Activated CD8-positive, alpha-beta memory T cell treated with anti-CD3 and anti-CD28 coated beads for 24 hours (primary cell): ENCODE results near the gene APEX1.
A peak's percentile ranks its signal among the peaks of the same experiment; 100 is the strongest.

Source experiments
- DNase-seq: peaks from one replicate; pipeline ENCODE4 v3.0.0-alpha.2; 2020

Gene APEX1

DNA sequence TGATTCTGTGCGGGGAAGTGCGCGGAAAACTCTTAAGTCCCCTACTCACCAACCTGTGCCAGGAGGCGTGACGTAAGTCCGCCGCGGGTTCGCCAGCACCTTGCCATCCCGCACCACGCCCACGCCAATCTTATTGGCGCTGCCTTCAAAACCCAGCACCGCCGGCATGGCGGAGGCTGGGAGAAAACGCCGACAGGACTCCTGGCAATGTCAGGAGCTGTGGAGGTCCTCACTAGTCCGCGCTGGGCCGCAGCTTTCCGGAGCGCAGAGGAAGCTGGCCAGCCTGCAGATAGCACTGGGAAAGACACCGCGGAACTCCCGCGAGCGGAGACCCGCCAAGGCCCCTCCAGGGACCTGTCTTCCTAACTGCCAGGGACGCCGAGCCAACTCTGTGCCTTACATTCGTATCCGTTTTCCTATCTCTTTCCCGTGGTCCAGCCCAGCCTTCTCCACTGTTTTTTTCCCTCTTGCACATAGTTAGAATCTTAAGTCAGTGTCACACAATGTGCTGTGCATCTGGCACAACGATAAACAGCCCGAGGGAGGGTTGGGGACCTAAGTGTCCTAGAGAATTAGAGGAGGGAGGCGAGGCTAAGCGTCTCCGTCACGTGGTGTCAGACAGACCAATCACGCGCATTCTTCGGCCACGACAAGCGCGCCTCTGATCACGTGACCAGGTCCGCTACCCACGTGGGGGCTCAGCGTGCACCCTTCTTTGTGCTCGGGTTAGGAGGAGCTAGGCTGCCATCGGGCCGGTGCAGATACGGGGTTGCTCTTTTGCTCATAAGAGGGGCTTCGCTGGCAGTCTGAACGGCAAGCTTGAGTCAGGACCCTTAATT lies at the start of gene APEX1, which contains the start of gene OSGEP:
Gene APEX1 (plus strand): TSS at position 711 of the 839 bp plus-strand sequence. CDS start 420 bp downstream, outside the sequence.
Gene OSGEP (minus strand): TSS at position 297 of the 839 bp plus-strand sequence. CDS start 129 bp downstream, at position 168.
- DNase-seq: peak; percentile 98

DNA sequence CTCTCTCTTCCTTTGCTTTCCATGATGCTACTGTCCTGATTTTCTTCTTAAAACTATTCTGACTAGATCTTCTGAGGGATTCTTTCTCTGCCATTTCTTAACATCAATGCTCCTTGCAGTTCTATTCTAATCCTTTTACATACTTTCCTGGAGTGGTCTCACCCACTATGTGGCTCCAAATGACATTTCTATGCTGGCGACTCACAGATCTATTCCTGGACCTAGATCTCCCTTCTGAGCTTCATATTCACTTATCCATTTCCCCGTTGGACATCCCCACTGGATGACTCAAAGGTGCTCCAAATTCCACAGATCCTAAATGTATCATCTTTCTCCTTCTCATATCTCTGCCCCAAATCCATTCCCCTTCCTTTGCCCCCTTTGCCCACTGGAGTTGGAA lies 45.8 kb upstream of the APEX1 start:
- no peak for DNase-seq

DNA sequence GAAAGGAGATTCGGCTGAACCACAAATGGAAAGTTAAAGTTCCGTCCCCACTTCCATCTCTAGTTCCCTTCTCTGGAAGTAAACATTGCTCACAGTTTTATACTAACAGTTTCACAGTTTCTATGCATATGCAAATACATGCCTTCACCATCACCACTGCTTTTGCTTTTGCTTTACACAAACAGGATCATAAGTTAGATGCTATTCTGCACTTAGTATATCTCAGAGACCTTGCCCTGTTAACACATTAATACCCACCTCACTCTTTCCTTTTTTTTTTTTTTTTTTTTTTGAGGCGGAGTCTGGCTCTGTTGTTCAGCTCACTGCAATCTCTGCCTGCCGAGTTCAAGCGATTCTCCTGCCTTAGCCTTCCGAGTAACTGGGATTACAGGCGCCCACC lies 42.6 kb upstream of the APEX1 start:
- DNase-seq: no peak

DNA sequence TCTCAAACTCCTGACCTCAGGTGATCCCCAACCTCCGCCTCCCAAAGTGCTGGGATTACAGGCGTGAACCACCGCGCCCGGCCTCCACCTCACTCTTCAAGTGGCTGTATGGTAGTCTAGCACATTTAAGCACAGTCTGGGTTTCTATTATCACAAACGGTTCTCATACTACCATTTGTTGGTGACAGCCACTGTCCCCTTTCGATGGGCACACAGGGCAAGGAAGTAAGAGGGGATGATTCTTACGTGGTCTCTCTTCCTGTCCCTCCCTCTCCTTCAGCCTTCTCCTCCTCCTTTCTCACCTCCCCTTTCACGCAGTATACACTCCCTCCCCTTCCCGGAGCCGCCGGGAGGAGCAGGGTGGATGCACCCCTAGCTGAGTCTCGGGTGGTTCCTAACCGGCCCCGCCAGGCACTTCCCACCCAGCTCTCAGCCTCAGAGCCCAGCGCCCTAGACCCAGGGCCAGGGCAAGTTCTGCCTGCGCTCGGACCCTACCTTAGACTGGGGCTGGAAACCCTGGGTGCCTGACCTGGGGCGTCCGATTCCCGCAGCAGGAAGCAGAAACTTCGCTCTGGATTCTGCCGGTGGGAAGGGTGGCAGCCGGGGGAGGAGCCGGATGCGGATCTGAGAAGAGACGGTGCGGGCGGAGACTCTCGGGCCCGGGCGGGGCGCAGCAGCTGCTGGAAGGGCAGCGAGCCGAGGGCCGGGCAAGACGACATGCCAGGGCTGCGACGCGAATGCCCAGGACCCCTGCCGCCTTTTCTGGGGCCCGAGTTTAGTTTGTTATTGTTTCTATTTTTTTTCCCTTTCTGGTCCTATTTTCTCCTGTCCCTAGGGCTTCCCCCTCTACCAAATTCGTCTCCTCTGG lies 41.9 kb upstream of the APEX1 start, which contains the start of gene TEP1:
Gene TEP1 (minus strand): TSS at position 626 of the 868 bp plus-strand sequence. CDS start 5,062 bp downstream, outside the sequence.
- peak; percentile 87 for DNase-seq

DNA sequence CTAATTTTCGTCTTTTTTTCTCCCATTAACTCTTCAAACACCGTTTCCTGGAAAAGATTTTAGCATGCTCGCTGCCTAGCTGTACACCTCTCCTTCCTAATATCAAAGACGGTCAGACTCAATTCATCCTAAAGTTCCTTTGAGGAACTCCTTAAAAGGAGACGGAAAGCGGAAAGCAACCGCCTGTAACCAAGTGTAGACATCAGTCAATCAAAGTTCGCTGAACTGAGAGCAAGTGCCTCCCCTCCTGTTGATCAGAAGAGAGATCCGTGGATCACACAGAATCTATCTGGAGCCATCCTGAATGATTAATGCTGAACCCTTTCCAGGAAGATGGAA lies 41.3 kb upstream of the APEX1 start:
- DNase-seq: no peak

- no peak for DNase-seq
Observed at GRCh38 chr14:20415782-20416206, 39.2 kb upstream of the APEX1 start.

DNA sequence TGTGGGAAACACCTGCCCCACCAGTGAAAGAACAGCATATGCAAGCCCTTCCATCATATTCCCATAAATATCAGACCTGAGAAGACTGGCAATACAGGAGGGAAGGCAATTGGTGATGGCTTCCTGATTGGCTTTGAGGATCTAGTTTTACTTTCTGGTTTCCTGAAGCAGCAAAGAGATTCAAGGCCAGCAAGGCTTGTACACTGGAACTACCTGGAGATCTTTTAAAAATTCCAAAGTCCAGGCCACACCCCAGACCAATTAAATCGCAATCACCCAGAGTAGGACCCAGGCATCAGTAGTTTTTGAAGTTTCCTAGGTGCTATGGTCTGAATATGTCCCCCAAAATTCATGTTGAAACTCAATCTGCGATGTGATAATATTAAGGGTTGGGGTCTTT lies 38.8 kb upstream of the APEX1 start:
- DNase-seq: no peak

- no peak for DNase-seq
Observed at GRCh38 chr14:20417250-20418186, 37.5 kb upstream of the APEX1 start.

GRCh38 chr14:20418501-20418909 lies 36.5 kb upstream of the APEX1 start:
- no peak for DNase-seq

- DNase-seq: no peak
Observed at GRCh38 chr14:20419419-20419818, 35.6 kb upstream of the APEX1 start.

DNA sequence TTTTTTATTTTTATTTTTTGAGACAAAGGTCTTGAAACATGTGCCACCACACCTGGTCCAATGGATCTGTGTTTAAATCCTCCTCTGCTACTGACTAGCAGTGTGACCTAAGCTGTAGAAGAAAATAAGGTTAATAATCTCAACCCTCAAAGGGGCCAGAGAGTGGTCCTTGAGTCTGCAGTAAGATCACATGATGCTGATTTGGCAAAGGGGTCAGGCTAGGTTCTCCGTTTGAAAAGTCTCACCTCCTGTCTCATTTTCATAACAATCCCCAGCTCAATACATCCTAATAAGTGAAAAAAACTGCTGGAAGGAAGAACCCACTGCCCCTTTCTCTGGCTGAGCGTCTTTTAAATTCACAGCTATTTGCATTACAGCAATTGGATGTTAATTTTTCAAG lies 33.8 kb upstream of the APEX1 start:
- no peak for DNase-seq

- no peak for DNase-seq
Observed at GRCh38 chr14:20422886-20423285, 32.1 kb upstream of the APEX1 start.

- DNase-seq: no peak
Observed at GRCh38 chr14:20424851-20425250, 30.2 kb upstream of the APEX1 start.

GRCh38 chr14:20427231-20428009 lies 27.6 kb upstream of the APEX1 start:
- no peak for DNase-seq

GRCh38 chr14:20428010-20428365 lies 27.0 kb upstream of the APEX1 start:
- DNase-seq: peak; percentile 71

- DNase-seq: no peak
Observed at GRCh38 chr14:20428802-20429201, 26.2 kb upstream of the APEX1 start.

- DNase-seq: peak; percentile 75
Observed at GRCh38 chr14:20429801-20430669, 25.0 kb upstream of the APEX1 start.

DNA sequence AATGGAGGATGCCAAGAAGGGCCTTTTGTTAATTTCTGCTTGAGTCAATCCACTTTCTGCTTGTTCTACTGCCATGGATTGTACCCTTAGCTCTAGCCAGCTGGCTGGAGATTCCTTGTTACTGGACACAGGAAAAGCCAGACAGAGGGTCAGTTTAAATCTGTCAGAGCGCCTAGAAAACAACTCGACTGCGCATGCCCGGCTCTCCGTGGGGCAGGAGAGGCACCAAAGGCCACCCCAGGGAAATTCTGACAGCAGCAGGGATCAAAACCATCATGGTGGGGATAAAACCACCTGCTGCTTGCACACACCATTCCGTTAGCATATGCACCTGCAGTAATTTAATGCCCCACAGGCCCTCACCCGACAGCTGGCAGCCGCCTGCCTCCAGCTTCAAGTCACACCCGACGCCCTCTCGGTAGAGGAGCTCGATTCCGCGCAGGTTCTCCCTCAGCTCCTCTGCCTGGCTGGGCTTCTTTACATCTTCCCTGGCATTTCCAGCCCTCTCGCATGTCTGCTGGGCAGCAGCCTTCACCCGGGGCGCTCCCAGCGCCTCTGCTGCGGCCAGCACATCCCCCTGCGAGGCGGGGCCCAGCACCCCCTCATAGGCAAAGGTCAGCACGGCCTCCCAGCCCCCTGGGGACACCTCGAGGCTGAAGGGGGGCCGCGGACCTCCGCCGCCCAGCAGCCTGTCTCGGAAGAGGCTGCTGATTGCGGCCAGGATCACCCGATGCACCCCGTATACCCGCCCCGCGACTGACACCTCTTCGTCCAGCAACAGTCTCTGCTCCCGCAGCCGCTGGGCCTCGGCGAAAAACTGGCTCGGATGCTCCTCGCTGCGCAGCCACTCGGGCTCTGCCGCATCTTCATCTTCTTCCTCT lies 20.1 kb upstream of the APEX1 start:
- no peak for DNase-seq

GRCh38 chr14:20435582-20436362 lies 19.3 kb upstream of the APEX1 start, which contains the start of gene KLHL33:
Gene KLHL33 (minus strand): TSS chr14:20436166. CDS start chr14:20435811, 355 bp downstream.
- no peak for DNase-seq
